Measurements from ENCODE around the gene PKDCC. TPM values are rescaled to one million over a fixed set of nuclear protein-coding genes. Genes with fewer than 3 reads are reported as not detected.

Gene PKDCC
- total RNA-seq, 1 donor from 2014 or later = 120 TPM

Other genes starting within 250 kb of the PKDCC start
- 4.4 TPM for gene EML4, start 121.3 kb downstream of the PKDCC start, total RNA-seq

Measured in Right ventricle myocardium superior (tissue), 1 donor.